SK-N-SH treated with all-trans-retinoic acid at 6 μM for 48 hours (cell line): ENCODE data around the gene GLT6D1.

Experiments
- ATAC-seq: fragments of 200-7000 bp; cut with Tn5 transposase; 3 replicates; pipeline ENCODE4 v1.9.1; 2020; ENCODE audit warnings: mild to moderate bottlenecking, moderate library complexity
- ARNTL ChIP-seq: fragments of 450-650 bp; formaldehyde crosslinking; IDR thresholded peaks from 2 replicates; pipeline ENCODE4 v1.5.0; 2020; ENCODE audit warnings: low read depth, mild to moderate bottlenecking, moderate library complexity, borderline replicate concordance
- BACH2 ChIP-seq: fragments of 250-450 bp; sonication (Bioruptor Pico); IDR thresholded peaks from 2 replicates; pipeline ENCODE4 v1.9.0; 2021; ENCODE audit warnings: mild to moderate bottlenecking, borderline replicate concordance
- CSDC2 ChIP-seq: fragments of 250-450 bp; sonication (Bioruptor Pico); IDR thresholded peaks from 2 replicates; pipeline ENCODE4 v1.5.0; 2020; ENCODE audit warnings: mild to moderate bottlenecking, moderate library complexity
- ESRRG ChIP-seq: fragments of 250-450 bp; sonication (Bioruptor Pico); IDR thresholded peaks from 2 replicates; pipeline ENCODE4 v1.6.1; 2021; ENCODE audit warnings: mild to moderate bottlenecking
- GLIS3 ChIP-seq: fragments of 250-450 bp; sonication (Bioruptor Pico); IDR thresholded peaks from 2 replicates; pipeline ENCODE4 v1.5.0; 2020; ENCODE audit warnings: mild to moderate bottlenecking, moderate library complexity
- ISL1 ChIP-seq: fragments of 250-450 bp; sonication (Bioruptor Pico); IDR thresholded peaks from 2 replicates; pipeline ENCODE4 v2.1.2; 2022; ENCODE audit warnings: mild to moderate bottlenecking, moderate library complexity
- OSR1 ChIP-seq: fragments of 250-450 bp; sonication (Bioruptor Pico); IDR thresholded peaks from 2 replicates; pipeline ENCODE4 v1.8.0; 2022; ENCODE audit warnings: moderate library complexity, mild to moderate bottlenecking, inconsistent platforms
- SNAI2 ChIP-seq: fragments of 250-450 bp; sonication (Bioruptor Pico); IDR thresholded peaks from 2 replicates; pipeline ENCODE4 v1.5.0; 2020; ENCODE audit warnings: mild to moderate bottlenecking, moderate library complexity
- TCF4 ChIP-seq: fragments of 250-450 bp; sonication (Bioruptor Pico); IDR thresholded peaks from 2 replicates; pipeline ENCODE4 v1.8.0; 2021; ENCODE audit warnings: mild to moderate bottlenecking, moderate library complexity, borderline replicate concordance
- TOX ChIP-seq: fragments of 250-450 bp; sonication (Bioruptor Pico); IDR thresholded peaks from 2 replicates; pipeline ENCODE4 v1.8.0; 2021; ENCODE audit warnings: mild to moderate bottlenecking, moderate library complexity, borderline replicate concordance
- ZC3H10 ChIP-seq: fragments of 250-450 bp; sonication (Bioruptor Pico); IDR thresholded peaks from 2 replicates; pipeline ENCODE4 v1.5.1; 2021; ENCODE audit warnings: mild to moderate bottlenecking, moderate library complexity
- ZFP3 ChIP-seq: fragments of 250-450 bp; sonication (Bioruptor Pico); IDR thresholded peaks from 2 replicates; pipeline ENCODE4 v1.5.0; 2020; ENCODE audit warnings: mild to moderate bottlenecking, moderate library complexity
- ZFP30 ChIP-seq: fragments of 450-650 bp; formaldehyde crosslinking; IDR thresholded peaks from 2 replicates; pipeline ENCODE4 v1.5.0; 2022; ENCODE audit warnings: mild to moderate bottlenecking, moderate library complexity
- ZNF565 ChIP-seq: fragments of 450-650 bp; formaldehyde crosslinking; conservative IDR thresholded peaks from 2 replicates; pipeline ENCODE4 v1.5.0; 2020; ENCODE audit warnings: low read depth, mild to moderate bottlenecking, moderate library complexity
- ZNF70 ChIP-seq: fragments of 450-650 bp; formaldehyde crosslinking; IDR thresholded peaks from 2 replicates; pipeline ENCODE4 v1.5.0; 2020; ENCODE audit warnings: mild to moderate bottlenecking, moderate library complexity
- ZNF8 ChIP-seq: fragments of 450-650 bp; formaldehyde crosslinking; IDR thresholded peaks from 2 replicates; pipeline ENCODE4 v1.5.0; 2020; ENCODE audit warnings: mild to moderate bottlenecking, moderate library complexity
- TF ChIP-seq, protein P1 (sequence below): fragments of 250-450 bp; sonication (Bioruptor Pico); IDR thresholded peaks from 2 replicates; pipeline ENCODE4 v1.8.0; 2020; ENCODE audit warnings: mild to moderate bottlenecking, moderate library complexity, borderline replicate concordance
- TF ChIP-seq, protein P2 (sequence below): fragments of 250-450 bp; sonication (Bioruptor Pico); IDR thresholded peaks from 2 replicates; pipeline ENCODE4 v1.5.1; 2020; ENCODE audit warnings: low read depth, mild to moderate bottlenecking, moderate library complexity
- TF ChIP-seq, protein P3 (sequence below): fragments of 250-450 bp; sonication (Bioruptor Pico); IDR thresholded peaks from 2 replicates; pipeline ENCODE4 v1.8.0; 2021; ENCODE audit warnings: low read depth, mild to moderate bottlenecking, moderate library complexity, borderline replicate concordance
- TF ChIP-seq, protein P4 (sequence below): fragments of 250-450 bp; sonication (Bioruptor Pico); IDR thresholded peaks from 2 replicates; pipeline ENCODE4 v1.5.0; 2020; ENCODE audit warnings: mild to moderate bottlenecking, moderate library complexity

GLT6D1 gene

DNA sequence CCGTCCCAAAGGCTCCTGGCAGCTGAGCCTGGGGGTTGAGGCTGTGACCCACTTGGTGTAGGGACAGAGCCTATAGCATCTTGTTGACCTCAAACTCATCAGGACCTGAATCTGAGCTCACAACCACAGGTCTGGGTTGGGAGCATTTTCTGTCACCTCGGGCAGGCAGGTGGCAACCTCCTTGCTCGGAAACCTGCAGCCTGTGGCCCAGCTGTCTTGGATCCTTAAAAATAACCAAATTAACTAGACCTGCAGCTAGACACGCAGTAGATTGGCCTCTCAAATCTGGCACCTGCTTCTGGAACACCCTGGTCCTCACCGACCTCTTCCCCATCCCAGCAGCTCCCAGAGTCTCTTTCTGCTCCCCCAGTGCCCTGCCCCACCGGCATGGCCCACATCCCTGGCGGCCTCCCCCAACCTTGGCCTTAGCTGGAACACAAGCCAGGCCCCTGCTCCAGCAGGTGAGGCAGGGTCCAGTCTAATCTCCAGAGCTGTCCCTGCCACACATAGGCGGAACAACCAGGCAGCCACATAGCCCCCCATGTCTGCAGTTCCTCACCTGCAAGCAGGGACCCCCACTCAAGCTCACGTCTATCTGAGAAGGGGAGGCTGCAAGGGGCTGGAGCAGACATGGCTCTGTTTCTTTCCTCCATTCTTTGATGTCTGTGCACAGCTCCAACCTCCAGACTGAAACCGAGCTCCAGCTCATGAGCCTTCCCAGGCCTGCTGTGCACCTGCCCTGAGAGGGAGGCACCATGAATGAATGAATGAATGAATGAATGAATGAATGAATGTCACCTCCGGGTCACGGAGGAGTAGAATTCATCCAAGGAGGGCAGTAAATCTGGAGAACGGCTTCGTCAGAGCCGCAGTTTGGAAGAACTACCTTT lies 49.5 kb downstream of the GLT6D1 start:
- TF ChIP-seq ESRRG (no peak), SNAI2 (CRISPR knock-in tag) (no peak), CSDC2 (no peak), ZNF565 (CRISPR knock-in tag) (no peak), ZFP3 (CRISPR knock-in tag) (no peak)
- TF ChIP-seq, protein P1, sequence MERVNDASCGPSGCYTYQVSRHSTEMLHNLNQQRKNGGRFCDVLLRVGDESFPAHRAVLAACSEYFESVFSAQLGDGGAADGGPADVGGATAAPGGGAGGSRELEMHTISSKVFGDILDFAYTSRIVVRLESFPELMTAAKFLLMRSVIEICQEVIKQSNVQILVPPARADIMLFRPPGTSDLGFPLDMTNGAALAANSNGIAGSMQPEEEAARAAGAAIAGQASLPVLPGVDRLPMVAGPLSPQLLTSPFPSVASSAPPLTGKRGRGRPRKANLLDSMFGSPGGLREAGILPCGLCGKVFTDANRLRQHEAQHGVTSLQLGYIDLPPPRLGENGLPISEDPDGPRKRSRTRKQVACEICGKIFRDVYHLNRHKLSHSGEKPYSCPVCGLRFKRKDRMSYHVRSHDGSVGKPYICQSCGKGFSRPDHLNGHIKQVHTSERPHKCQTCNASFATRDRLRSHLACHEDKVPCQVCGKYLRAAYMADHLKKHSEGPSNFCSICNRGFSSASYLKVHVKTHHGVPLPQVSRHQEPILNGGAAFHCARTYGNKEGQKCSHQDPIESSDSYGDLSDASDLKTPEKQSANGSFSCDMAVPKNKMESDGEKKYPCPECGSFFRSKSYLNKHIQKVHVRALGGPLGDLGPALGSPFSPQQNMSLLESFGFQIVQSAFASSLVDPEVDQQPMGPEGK (CRISPR knock-in tag): no peak
- TF ChIP-seq, protein P2, sequence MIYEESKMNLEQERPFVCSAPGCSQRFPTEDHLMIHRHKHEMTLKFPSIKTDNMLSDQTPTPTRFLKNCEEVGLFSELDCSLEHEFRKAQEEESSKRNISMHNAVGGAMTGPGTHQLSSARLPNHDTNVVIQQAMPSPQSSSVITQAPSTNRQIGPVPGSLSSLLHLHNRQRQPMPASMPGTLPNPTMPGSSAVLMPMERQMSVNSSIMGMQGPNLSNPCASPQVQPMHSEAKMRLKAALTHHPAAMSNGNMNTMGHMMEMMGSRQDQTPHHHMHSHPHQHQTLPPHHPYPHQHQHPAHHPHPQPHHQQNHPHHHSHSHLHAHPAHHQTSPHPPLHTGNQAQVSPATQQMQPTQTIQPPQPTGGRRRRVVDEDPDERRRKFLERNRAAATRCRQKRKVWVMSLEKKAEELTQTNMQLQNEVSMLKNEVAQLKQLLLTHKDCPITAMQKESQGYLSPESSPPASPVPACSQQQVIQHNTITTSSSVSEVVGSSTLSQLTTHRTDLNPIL (CRISPR knock-in tag): no peak
- ATAC-seq: no peak

DNA sequence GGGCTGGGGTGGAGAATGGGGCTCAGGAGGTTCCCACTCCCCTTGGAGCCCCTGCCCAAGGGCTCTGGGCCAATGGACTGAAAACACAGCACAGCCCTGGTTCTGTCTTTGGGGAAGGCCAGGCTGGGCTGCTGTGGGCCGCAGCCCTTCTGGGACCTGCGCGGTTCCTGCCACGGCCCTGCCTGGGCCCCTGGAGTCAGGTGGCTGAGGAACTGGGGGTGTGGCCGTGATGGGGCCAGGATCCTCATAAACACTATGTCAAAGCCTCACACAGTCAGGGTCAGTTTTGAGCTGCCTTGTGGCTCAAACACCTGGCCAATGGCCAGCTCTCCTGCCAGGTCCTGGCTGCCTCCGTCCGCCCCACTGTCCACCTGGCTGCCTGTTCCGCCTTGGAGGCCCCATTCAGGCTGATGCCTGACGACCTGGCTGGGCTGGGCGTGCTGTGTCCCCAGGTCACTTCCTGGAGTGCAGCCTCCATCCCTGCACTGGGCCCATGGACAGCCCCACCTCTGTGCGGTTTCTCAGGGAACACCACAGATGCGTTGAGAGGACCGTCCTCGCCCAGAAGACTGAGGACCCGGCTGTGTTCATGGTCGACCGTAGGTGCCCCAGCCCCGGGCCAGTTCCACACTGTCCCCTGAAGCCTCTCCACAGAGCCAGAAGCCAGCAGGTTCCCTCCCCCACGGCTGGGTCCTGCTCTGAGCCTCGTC lies 50.3 kb downstream of the GLT6D1 start:
- TF ChIP-seq SNAI2 (CRISPR knock-in tag) (no peak), ZC3H10 (CRISPR knock-in tag) (no peak), ZNF70 (CRISPR knock-in tag) (no peak), OSR1 (CRISPR knock-in tag) (no peak), ZNF565 (CRISPR knock-in tag) (no peak), ZNF8 (no peak), BACH2 (CRISPR knock-in tag) (no peak), GLIS3 (CRISPR knock-in tag) (no peak), TCF4 (CRISPR knock-in tag) (no peak), TOX (CRISPR knock-in tag) (no peak), ZFP3 (CRISPR knock-in tag) (no peak), ZFP30 (no peak), ISL1 (CRISPR knock-in tag) (no peak), ARNTL (CRISPR knock-in tag) (no peak)
- TF ChIP-seq, protein P2 (CRISPR knock-in tag): no peak
- TF ChIP-seq, protein P1 (CRISPR knock-in tag): no peak
- TF ChIP-seq, protein P3, sequence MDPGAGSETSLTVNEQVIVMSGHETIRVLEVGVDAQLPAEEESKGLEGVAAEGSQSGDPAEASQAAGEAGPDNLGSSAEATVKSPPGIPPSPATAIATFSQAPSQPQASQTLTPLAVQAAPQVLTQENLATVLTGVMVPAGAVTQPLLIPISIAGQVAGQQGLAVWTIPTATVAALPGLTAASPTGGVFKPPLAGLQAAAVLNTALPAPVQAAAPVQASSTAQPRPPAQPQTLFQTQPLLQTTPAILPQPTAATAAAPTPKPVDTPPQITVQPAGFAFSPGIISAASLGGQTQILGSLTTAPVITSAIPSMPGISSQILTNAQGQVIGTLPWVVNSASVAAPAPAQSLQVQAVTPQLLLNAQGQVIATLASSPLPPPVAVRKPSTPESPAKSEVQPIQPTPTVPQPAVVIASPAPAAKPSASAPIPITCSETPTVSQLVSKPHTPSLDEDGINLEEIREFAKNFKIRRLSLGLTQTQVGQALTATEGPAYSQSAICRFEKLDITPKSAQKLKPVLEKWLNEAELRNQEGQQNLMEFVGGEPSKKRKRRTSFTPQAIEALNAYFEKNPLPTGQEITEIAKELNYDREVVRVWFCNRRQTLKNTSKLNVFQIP (CRISPR knock-in tag): no peak
- TF ChIP-seq, protein P4, sequence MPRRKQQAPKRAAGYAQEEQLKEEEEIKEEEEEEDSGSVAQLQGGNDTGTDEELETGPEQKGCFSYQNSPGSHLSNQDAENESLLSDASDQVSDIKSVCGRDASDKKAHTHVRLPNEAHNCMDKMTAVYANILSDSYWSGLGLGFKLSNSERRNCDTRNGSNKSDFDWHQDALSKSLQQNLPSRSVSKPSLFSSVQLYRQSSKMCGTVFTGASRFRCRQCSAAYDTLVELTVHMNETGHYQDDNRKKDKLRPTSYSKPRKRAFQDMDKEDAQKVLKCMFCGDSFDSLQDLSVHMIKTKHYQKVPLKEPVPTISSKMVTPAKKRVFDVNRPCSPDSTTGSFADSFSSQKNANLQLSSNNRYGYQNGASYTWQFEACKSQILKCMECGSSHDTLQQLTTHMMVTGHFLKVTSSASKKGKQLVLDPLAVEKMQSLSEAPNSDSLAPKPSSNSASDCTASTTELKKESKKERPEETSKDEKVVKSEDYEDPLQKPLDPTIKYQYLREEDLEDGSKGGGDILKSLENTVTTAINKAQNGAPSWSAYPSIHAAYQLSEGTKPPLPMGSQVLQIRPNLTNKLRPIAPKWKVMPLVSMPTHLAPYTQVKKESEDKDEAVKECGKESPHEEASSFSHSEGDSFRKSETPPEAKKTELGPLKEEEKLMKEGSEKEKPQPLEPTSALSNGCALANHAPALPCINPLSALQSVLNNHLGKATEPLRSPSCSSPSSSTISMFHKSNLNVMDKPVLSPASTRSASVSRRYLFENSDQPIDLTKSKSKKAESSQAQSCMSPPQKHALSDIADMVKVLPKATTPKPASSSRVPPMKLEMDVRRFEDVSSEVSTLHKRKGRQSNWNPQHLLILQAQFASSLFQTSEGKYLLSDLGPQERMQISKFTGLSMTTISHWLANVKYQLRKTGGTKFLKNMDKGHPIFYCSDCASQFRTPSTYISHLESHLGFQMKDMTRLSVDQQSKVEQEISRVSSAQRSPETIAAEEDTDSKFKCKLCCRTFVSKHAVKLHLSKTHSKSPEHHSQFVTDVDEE (CRISPR knock-in tag): no peak
- ATAC-seq: no peak
